Retina (tissue), 1 donor: Measurements from ENCODE around the gene MYH9.
A peak's percentile ranks its signal among the peaks of the same experiment; 100 is the strongest.

ENCODE experiments used
- DNase-seq: peaks from one replicate; pipeline ENCODE4 v3.0.0-alpha.2; 2016

The MYH9 gene

GRCh38 chr22:36329254-36330078, 58.3 kb downstream of the MYH9 start:
- DNase-seq = peak; percentile 51

- peak; percentile 40 for DNase-seq
Observed at GRCh38 chr22:36328635-36329253, 59.0 kb downstream of the MYH9 start.

DNA sequence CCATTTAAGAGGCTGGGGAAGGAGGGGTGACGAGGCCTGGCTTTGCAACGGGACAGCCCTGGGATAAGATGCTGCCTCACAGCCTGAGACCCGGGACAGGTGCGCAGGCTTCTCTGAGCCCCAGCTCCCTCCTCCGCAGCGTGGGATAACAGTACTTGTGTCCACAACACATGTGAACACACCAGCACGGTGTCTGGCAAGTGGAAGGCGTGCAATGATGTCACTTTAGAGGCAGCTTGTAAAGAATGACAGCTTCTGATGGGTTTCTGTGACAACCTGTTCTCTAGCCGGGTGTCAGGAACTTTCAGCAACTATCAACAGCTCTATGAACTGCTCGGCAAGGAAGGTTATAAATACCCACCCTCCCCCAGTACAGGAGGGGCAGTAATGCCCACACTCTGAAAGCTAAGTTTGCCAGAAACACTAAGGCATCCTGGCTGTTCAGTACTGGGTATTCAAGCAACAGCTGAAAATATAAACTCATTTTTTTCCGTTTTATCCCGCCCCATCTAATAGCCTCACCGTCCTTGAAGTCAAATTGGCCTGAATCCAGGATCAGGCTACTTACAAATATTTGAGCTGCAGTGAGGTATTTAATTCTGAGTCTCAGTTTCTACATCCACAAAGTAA, 59.7 kb downstream of the MYH9 start:
- no peak for DNase-seq

- DNase-seq = no peak
Observed at GRCh38 chr22:36326178-36327161, 61.3 kb downstream of the MYH9 start.

- no peak for DNase-seq
Observed at GRCh38 chr22:36325154-36326031, 62.4 kb downstream of the MYH9 start.

GRCh38 chr22:36324414-36324813, 63.4 kb downstream of the MYH9 start:
- DNase-seq = no peak

- no peak for DNase-seq
Observed at GRCh38 chr22:36323855-36324331, 63.9 kb downstream of the MYH9 start.

DNA sequence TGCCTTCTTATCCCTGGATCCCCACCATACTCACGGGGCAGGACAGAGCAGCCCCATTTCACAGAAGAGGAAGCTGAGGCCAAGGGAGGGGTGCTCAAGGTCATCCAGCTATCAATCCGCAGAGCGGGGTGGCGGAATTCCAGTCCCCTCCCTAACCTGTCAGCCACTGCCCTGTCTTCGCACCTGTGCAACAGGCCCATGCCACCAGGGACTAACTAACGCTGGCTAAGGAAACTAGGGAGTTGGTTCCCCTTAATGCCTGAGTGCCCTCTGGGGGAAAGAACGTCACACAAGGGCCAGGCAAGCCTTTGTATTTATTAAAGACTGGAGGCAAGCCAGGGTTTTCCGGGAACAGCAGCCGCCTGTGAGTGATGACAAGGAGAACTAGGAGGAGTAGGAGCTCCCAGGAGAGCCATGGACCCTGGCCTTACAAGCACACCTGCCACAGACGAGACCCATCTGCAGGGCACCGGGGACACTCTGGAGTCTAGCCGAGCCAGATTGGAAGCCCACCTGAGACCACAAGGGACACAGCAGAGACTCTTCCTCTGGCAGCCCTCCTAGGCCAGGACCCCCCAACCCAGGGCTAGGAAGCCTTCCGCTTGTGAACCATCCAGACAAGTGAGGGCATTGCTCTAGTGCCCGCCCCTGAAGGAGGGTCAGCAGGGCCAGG, 64.4 kb downstream of the MYH9 start:
- DNase-seq = no peak

GRCh38 chr22:36322602-36322915, 65.2 kb downstream of the MYH9 start:
- no peak for DNase-seq

DNA sequence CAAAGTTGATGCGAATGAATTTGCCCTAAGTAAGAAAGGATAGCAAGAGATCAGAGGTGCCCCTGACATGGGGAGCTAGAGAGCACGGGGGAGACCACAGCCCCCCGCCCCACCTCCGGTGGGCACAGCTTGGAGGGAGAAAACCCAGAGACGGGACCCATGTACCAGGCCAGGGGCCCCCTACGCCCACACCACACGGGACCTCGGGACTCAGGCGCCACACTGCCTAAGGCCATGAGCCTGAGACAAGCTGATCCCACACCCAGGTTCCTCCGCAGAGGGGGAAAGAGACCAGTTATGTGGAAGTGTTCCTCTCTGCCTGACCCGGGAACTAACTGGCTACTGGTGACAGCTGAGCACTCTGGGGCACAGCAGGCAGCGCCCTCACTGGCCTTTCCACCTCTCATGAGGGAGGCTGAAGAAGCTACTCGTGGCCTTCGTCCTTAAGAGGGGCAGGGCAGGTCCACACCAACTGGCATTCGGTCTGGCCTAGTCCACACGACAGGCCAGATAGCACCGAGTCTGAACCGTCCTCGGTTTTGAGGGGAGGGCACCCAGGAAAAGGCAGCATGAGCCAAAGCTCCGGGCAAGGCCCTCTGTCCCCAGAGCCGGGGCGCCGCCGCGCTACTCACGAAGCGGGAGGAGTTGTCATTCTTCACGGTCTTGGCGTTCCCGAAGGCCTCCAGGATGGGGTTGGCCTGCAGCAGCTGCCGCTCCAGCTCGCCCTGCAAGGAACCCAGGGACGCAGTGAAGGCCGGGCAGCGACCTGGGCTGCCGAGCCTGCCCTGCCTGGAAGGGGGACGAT, 65.8 kb downstream of the MYH9 start:
- DNase-seq = no peak

DNA sequence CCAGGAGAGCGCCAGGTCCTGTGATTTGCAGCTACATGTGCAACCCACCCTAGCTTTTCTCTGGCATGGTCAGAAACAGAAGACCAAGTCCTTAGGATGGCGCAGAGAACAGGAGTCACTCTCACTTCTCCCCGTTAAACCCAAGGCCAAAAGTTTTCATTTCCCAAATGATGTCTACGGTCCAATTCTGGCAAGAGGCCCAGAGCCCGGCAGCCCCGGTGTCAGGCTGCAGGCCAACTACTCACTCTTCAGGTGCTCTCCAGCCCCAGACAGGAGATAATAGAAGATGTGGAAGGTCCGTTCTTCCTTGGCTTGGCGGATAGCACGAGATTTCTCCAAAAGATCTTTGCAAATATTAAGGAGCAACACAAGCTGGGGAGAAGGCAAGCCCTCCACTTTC, 67.2 kb downstream of the MYH9 start:
- DNase-seq = no peak

DNA sequence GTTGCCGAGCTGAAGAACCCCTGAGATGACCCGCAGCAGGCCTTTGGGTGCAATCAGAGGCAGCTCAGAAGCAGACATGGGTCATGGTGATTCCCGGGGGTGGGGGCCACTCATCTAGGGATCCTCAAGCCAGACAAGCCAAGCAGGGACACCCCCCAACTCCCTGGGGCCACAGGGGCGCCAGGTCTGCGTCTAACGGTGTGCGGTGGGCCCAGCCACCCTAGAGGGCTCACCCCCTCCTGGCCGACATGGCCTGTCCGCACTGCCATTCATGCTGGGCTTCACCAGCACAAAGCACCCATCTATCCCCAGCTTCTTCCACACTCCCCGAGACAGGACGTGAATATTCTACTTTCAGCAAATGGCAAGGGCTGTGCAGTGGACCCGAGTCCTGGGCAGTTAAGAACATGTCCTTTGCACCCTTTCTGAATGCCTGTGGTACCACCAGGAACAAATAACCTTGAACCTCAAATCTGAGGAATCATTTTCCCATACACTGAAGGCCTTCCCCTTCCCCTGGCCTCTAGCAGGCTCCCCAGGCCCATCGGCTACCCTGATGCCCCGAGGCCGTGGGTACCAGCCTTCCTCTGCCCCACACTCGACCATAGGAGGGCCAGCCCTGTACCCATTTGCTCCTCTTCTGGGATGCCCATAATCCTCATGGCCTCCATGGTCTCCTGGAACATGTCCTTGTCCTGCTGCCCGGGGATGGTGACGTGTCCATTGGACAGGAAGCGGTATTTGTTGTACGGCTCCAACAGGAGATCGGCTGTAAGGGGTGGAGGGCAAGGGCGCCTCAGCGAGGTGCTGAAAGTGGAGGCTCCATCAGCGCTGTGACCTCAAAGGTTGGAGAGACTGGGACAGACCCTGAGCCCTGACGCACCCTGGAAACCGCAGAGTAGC, 67.9 kb downstream of the MYH9 start:
- no peak for DNase-seq

- DNase-seq = no peak
Observed at GRCh38 chr22:36318442-36318841, 69.3 kb downstream of the MYH9 start.

DNA sequence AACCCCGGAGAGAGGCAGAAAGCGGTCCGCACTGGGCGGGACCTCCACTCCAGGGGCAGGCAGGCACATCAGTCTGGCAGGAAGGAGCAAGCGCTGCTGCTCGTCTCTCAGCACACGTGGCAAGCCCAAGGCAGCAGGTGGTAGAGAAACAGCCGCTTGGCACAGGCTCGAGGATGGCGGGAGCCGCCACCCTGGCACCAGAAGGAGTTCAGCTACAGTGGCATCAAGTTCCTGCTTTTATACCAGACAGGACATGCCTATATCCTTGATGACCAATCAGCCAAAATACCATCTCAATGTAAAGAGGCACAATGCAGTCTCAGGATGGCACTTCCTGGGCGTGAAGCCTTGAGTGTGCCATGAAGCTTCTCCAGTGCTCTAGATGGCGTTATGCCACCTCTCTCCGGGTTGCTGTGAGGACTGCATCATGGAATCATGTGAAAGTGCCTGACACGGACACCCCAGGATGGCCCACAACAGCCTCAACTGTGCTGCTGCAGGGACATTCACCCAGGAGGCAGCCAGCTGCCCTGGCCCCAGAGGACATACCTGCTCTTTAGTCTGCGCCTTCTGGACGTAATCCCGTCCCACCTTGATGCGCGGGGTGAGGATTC, 70.0 kb downstream of the MYH9 start:
- no peak for DNase-seq

GRCh38 chr22:36316419-36316818, 71.3 kb downstream of the MYH9 start:
- DNase-seq = no peak

- DNase-seq = no peak
Observed at GRCh38 chr22:36315325-36315724, 72.4 kb downstream of the MYH9 start.

GRCh38 chr22:36311386-36312085, 76.2 kb downstream of the MYH9 start:
- DNase-seq = no peak

GRCh38 chr22:36308880-36309279, 78.9 kb downstream of the MYH9 start:
- no peak for DNase-seq
